SK-N-SH treated with all-trans-retinoic acid at 6 μM for 48 hours (cell line): ENCODE results near the gene KREMEN1.
A peak's percentile ranks its signal among the peaks of the same experiment; 100 is the strongest.

Experiments
- ATAC-seq: fragments of 200-7000 bp; cut with Tn5 transposase; 3 replicates; pipeline ENCODE4 v1.9.1; 2020; ENCODE audit warnings: mild to moderate bottlenecking, moderate library complexity
- ARNTL ChIP-seq: fragments of 450-650 bp; formaldehyde crosslinking; IDR thresholded peaks from 2 replicates; pipeline ENCODE4 v1.5.0; 2020; ENCODE audit warnings: low read depth, mild to moderate bottlenecking, moderate library complexity, borderline replicate concordance
- BACH2 ChIP-seq: fragments of 250-450 bp; sonication (Bioruptor Pico); IDR thresholded peaks from 2 replicates; pipeline ENCODE4 v1.9.0; 2021; ENCODE audit warnings: mild to moderate bottlenecking, borderline replicate concordance
- ESRRG ChIP-seq: fragments of 250-450 bp; sonication (Bioruptor Pico); IDR thresholded peaks from 2 replicates; pipeline ENCODE4 v1.6.1; 2021; ENCODE audit warnings: mild to moderate bottlenecking
- GLIS3 ChIP-seq: fragments of 250-450 bp; sonication (Bioruptor Pico); IDR thresholded peaks from 2 replicates; pipeline ENCODE4 v1.5.0; 2020; ENCODE audit warnings: mild to moderate bottlenecking, moderate library complexity
- ISL1 ChIP-seq: fragments of 250-450 bp; sonication (Bioruptor Pico); IDR thresholded peaks from 2 replicates; pipeline ENCODE4 v2.1.2; 2022; ENCODE audit warnings: mild to moderate bottlenecking, moderate library complexity
- OSR1 ChIP-seq: fragments of 250-450 bp; sonication (Bioruptor Pico); IDR thresholded peaks from 2 replicates; pipeline ENCODE4 v1.8.0; 2022; ENCODE audit warnings: moderate library complexity, mild to moderate bottlenecking, inconsistent platforms
- PPARA ChIP-seq: fragments of 250-450 bp; sonication (Bioruptor Pico); IDR thresholded peaks from 2 replicates; pipeline ENCODE4 v1.5.0; 2020; ENCODE audit warnings: mild to moderate bottlenecking, borderline replicate concordance
- RARB ChIP-seq: fragments of 250-450 bp; sonication (Bioruptor Pico); IDR thresholded peaks from 2 replicates; pipeline ENCODE4 v1.8.0; 2021; ENCODE audit warnings: mild to moderate bottlenecking, moderate library complexity
- SNAI2 ChIP-seq: fragments of 250-450 bp; sonication (Bioruptor Pico); IDR thresholded peaks from 2 replicates; pipeline ENCODE4 v1.5.0; 2020; ENCODE audit warnings: mild to moderate bottlenecking, moderate library complexity
- TCF4 ChIP-seq: fragments of 250-450 bp; sonication (Bioruptor Pico); IDR thresholded peaks from 2 replicates; pipeline ENCODE4 v1.8.0; 2021; ENCODE audit warnings: mild to moderate bottlenecking, moderate library complexity, borderline replicate concordance
- TOX ChIP-seq: fragments of 250-450 bp; sonication (Bioruptor Pico); IDR thresholded peaks from 2 replicates; pipeline ENCODE4 v1.8.0; 2021; ENCODE audit warnings: mild to moderate bottlenecking, moderate library complexity, borderline replicate concordance
- ZC3H10 ChIP-seq: fragments of 250-450 bp; sonication (Bioruptor Pico); IDR thresholded peaks from 2 replicates; pipeline ENCODE4 v1.5.1; 2021; ENCODE audit warnings: mild to moderate bottlenecking, moderate library complexity
- ZFP3 ChIP-seq: fragments of 250-450 bp; sonication (Bioruptor Pico); IDR thresholded peaks from 2 replicates; pipeline ENCODE4 v1.5.0; 2020; ENCODE audit warnings: mild to moderate bottlenecking, moderate library complexity
- ZFP30 ChIP-seq: fragments of 450-650 bp; formaldehyde crosslinking; IDR thresholded peaks from 2 replicates; pipeline ENCODE4 v1.5.0; 2022; ENCODE audit warnings: mild to moderate bottlenecking, moderate library complexity
- ZNF565 ChIP-seq: fragments of 450-650 bp; formaldehyde crosslinking; conservative IDR thresholded peaks from 2 replicates; pipeline ENCODE4 v1.5.0; 2020; ENCODE audit warnings: low read depth, mild to moderate bottlenecking, moderate library complexity
- ZNF70 ChIP-seq: fragments of 450-650 bp; formaldehyde crosslinking; IDR thresholded peaks from 2 replicates; pipeline ENCODE4 v1.5.0; 2020; ENCODE audit warnings: mild to moderate bottlenecking, moderate library complexity
- ZNF8 ChIP-seq: fragments of 450-650 bp; formaldehyde crosslinking; IDR thresholded peaks from 2 replicates; pipeline ENCODE4 v1.5.0; 2020; ENCODE audit warnings: mild to moderate bottlenecking, moderate library complexity
- TF ChIP-seq, protein P1 (sequence below): fragments of 250-450 bp; sonication (Bioruptor Pico); IDR thresholded peaks from 2 replicates; pipeline ENCODE4 v1.5.1; 2021; ENCODE audit warnings: mild to moderate bottlenecking, moderate library complexity
- TF ChIP-seq, protein P2 (sequence below): fragments of 250-450 bp; sonication (Bioruptor Pico); IDR thresholded peaks from 2 replicates; pipeline ENCODE4 v1.8.0; 2021; ENCODE audit warnings: low read depth, mild to moderate bottlenecking, moderate library complexity, borderline replicate concordance
- TF ChIP-seq, protein P3 (sequence below): fragments of 250-450 bp; sonication (Bioruptor Pico); IDR thresholded peaks from 2 replicates; pipeline ENCODE4 v1.5.0; 2020; ENCODE audit warnings: mild to moderate bottlenecking, moderate library complexity
- TF ChIP-seq, protein P4 (sequence below): fragments of 250-450 bp; sonication (Bioruptor Pico); IDR thresholded peaks from 2 replicates; pipeline ENCODE4 v1.8.0; 2020; ENCODE audit warnings: mild to moderate bottlenecking, moderate library complexity, borderline replicate concordance
- TF ChIP-seq, protein P5 (sequence below): fragments of 250-450 bp; sonication (Bioruptor Pico); IDR thresholded peaks from 2 replicates; pipeline ENCODE4 v1.5.1; 2020; ENCODE audit warnings: low read depth, mild to moderate bottlenecking, moderate library complexity

KREMEN1 gene

DNA sequence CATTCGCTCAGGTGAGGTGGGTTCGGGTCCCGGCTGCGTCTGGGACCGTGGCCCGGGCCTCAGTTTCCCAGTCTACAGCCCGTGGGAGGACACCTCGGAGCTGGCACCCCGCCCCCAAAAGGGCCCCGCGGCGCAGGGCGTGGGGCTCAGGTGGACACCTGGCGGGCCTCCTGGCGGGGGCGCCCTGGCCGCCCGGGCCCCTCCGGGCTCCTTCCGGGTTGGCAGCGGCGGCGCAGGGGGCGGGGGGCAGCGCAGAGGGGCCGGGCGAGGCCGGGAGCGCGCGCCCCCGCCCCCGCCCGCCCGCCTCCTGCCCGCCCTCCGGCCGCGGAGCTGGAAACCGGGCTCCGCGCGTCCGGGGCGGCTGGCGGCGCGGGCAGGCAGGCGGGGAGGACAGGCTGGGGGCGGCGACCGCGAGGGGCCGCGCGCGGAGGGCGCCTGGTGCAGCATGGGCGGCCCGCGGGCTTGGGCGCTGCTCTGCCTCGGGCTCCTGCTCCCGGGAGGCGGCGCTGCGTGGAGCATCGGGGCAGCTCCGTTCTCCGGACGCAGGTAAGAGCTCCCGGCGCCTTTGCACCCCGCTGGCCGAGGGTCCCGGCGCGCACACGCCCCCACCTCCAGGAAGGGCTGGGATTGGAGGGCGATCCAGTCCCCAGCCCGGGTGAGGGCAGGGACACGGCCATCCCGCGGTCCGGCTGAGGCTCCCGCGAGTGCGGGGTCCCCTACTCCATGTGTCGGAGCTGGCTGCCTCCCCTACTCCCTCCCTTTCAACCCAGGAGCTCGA lies 132.9 kb downstream of the KREMEN1 start, which contains the start of gene EMID1:
TSS of gene EMID1 (plus strand) at position 303 of the 778 bp plus-strand sequence. CDS start at position 446, 143 bp downstream.
- peak; percentile 77 for ATAC-seq
- TF ChIP-seq, protein P1, sequence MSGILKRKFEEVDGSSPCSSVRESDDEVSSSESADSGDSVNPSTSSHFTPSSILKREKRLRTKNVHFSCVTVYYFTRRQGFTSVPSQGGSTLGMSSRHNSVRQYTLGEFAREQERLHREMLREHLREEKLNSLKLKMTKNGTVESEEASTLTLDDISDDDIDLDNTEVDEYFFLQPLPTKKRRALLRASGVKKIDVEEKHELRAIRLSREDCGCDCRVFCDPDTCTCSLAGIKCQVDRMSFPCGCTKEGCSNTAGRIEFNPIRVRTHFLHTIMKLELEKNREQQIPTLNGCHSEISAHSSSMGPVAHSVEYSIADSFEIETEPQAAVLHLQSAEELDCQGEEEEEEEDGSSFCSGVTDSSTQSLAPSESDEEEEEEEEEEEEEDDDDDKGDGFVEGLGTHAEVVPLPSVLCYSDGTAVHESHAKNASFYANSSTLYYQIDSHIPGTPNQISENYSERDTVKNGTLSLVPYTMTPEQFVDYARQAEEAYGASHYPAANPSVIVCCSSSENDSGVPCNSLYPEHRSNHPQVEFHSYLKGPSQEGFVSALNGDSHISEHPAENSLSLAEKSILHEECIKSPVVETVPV (CRISPR knock-in tag), result no peak
- TF ChIP-seq ISL1 (no peak), TCF4 (CRISPR knock-in tag) (no peak), ZNF565 (CRISPR knock-in tag) (no peak), OSR1 (CRISPR knock-in tag) (no peak), ZC3H10 (no peak), GLIS3 (CRISPR knock-in tag) (no peak), ARNTL (no peak), ZFP3 (CRISPR knock-in tag) (no peak), RARB (no peak), TOX (CRISPR knock-in tag) (no peak), ESRRG (CRISPR knock-in tag) (no peak), ZNF70 (no peak), BACH2 (CRISPR knock-in tag) (no peak), PPARA (no peak), ZNF8 (CRISPR knock-in tag) (no peak)
- TF ChIP-seq, protein P2, sequence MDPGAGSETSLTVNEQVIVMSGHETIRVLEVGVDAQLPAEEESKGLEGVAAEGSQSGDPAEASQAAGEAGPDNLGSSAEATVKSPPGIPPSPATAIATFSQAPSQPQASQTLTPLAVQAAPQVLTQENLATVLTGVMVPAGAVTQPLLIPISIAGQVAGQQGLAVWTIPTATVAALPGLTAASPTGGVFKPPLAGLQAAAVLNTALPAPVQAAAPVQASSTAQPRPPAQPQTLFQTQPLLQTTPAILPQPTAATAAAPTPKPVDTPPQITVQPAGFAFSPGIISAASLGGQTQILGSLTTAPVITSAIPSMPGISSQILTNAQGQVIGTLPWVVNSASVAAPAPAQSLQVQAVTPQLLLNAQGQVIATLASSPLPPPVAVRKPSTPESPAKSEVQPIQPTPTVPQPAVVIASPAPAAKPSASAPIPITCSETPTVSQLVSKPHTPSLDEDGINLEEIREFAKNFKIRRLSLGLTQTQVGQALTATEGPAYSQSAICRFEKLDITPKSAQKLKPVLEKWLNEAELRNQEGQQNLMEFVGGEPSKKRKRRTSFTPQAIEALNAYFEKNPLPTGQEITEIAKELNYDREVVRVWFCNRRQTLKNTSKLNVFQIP (CRISPR knock-in tag), result no peak
- TF ChIP-seq, protein P3, sequence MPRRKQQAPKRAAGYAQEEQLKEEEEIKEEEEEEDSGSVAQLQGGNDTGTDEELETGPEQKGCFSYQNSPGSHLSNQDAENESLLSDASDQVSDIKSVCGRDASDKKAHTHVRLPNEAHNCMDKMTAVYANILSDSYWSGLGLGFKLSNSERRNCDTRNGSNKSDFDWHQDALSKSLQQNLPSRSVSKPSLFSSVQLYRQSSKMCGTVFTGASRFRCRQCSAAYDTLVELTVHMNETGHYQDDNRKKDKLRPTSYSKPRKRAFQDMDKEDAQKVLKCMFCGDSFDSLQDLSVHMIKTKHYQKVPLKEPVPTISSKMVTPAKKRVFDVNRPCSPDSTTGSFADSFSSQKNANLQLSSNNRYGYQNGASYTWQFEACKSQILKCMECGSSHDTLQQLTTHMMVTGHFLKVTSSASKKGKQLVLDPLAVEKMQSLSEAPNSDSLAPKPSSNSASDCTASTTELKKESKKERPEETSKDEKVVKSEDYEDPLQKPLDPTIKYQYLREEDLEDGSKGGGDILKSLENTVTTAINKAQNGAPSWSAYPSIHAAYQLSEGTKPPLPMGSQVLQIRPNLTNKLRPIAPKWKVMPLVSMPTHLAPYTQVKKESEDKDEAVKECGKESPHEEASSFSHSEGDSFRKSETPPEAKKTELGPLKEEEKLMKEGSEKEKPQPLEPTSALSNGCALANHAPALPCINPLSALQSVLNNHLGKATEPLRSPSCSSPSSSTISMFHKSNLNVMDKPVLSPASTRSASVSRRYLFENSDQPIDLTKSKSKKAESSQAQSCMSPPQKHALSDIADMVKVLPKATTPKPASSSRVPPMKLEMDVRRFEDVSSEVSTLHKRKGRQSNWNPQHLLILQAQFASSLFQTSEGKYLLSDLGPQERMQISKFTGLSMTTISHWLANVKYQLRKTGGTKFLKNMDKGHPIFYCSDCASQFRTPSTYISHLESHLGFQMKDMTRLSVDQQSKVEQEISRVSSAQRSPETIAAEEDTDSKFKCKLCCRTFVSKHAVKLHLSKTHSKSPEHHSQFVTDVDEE (CRISPR knock-in tag), result no peak
- TF ChIP-seq, protein P4, sequence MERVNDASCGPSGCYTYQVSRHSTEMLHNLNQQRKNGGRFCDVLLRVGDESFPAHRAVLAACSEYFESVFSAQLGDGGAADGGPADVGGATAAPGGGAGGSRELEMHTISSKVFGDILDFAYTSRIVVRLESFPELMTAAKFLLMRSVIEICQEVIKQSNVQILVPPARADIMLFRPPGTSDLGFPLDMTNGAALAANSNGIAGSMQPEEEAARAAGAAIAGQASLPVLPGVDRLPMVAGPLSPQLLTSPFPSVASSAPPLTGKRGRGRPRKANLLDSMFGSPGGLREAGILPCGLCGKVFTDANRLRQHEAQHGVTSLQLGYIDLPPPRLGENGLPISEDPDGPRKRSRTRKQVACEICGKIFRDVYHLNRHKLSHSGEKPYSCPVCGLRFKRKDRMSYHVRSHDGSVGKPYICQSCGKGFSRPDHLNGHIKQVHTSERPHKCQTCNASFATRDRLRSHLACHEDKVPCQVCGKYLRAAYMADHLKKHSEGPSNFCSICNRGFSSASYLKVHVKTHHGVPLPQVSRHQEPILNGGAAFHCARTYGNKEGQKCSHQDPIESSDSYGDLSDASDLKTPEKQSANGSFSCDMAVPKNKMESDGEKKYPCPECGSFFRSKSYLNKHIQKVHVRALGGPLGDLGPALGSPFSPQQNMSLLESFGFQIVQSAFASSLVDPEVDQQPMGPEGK (CRISPR knock-in tag), result no peak
- TF ChIP-seq, protein P5, sequence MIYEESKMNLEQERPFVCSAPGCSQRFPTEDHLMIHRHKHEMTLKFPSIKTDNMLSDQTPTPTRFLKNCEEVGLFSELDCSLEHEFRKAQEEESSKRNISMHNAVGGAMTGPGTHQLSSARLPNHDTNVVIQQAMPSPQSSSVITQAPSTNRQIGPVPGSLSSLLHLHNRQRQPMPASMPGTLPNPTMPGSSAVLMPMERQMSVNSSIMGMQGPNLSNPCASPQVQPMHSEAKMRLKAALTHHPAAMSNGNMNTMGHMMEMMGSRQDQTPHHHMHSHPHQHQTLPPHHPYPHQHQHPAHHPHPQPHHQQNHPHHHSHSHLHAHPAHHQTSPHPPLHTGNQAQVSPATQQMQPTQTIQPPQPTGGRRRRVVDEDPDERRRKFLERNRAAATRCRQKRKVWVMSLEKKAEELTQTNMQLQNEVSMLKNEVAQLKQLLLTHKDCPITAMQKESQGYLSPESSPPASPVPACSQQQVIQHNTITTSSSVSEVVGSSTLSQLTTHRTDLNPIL (CRISPR knock-in tag), result no peak

DNA sequence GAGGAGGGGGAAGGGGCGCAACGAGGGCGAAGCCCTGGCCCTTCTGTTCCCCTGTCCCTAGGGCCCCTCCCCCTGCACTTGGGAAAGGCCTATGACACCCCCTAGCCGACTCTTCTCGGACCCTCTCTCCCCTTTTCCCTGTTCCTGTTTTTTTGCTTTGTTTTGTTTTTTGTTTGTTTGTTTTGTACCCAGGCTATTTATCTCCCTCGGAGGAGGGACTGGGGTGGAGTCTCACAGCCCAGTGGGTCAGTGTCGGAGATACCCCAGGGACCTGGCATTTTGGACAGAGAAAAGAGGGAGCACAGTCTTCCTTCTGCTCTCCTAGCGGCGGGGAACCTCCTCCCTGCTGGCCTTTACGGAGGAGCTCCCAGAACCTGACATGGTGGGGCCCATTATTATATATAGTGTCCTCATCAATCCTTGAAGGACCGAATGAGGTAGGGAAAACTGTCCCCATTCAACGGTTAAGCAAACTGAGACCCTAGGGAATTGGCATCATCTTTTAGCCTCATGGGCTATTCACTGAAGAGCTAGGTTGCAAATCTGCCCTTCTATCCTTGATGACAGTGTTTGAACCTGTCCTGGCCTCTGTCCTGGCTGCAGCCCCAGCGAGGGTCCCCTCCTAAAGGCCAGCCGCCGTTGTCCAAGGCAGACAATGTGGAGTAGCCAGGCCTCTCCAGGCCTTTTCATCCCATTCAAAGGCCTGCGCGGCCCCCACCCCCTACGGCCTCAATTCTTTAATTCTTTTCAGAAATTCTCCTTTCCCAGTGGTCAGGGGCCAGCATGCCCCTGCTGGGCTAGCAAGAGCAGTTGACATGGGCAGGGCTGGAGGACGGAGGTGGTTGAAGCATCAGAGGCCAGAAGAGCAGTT lies 133.8 kb downstream of the KREMEN1 start:
- ATAC-seq, result no peak
- TF ChIP-seq RARB (no peak), ZNF565 (CRISPR knock-in tag) (no peak), ZFP3 (CRISPR knock-in tag) (no peak), TCF4 (CRISPR knock-in tag) (no peak), OSR1 (CRISPR knock-in tag) (no peak), ZNF8 (CRISPR knock-in tag) (no peak), ZFP30 (no peak), ARNTL (no peak), ZNF70 (no peak), ZC3H10 (no peak), SNAI2 (CRISPR knock-in tag) (no peak)
- TF ChIP-seq, protein P5 (CRISPR knock-in tag), result no peak
- TF ChIP-seq, all 23 proteins: peak for 0
